Putamen (tissue), 1 donor: Measurements from ENCODE around the gene ACOXL.

Experiments used
- DNase-seq: peaks from one replicate; pipeline ENCODE4 v3.0.0-alpha.2; 2016; ENCODE audit warnings: low spot score

Gene ACOXL

DNA sequence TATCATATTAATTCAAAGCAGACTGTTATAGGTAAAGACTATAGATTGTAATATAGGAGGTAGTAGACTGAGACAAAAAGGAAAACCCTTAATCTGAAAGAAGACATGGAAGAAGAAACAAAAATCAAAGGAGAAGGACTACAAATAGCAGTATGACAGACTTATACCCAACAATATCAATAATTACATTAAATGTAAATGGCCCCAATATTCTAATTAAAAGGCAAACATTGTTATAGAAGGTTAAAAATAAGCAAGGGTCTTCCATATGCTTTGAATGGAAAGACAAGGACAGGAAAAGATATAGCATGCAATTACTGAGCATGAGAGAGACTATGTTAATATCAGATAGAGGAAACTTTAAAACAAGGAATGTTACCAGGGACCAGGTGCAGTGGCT, 278.8 kb downstream of the ACOXL start:
- no peak for DNase-seq

GRCh38 chr2:111015283-111015995, 283.1 kb downstream of the ACOXL start:
- no peak for DNase-seq

GRCh38 chr2:111017034-111017622, 284.8 kb downstream of the ACOXL start:
- DNase-seq, result no peak

DNA sequence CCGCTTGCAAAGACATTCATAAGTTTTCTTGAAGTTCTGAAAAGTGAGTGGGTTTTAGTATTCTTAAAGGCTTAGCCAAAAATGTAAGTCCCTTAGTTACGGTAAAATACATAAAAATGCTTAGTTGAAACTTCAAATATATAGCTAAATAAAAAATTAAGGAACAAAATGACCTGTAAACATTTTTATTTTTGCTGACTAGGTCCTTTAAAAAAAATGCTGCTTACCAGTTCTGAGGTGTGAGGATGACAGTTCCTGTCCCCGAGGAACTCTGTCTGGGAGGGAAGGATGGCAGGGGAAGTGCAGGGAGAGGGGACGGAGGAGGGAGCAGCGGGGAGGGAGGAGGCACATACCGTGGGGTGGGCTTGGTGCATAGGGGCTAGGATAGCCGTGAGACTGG, 285.5 kb downstream of the ACOXL start:
- no peak for DNase-seq

DNA sequence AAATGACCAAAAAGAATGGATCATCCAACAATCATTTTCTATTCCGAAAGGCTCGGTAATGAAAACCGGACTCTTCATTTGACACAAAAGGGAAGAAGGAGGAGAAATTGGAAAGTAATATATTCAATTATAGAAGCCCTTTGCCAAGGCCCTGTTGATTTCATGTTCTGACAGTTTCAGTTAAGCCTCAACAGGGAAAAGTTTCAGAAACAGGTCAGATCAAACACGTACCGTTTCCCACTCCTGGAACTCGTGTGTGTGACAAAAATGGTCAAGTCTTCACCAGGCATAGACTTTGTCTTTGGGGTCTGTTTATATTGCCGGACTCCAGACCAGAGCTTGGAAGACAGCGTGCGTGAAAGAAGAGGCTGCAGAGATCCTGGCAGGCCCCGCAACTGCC, 287.0 kb downstream of the ACOXL start:
- no peak for DNase-seq

DNA sequence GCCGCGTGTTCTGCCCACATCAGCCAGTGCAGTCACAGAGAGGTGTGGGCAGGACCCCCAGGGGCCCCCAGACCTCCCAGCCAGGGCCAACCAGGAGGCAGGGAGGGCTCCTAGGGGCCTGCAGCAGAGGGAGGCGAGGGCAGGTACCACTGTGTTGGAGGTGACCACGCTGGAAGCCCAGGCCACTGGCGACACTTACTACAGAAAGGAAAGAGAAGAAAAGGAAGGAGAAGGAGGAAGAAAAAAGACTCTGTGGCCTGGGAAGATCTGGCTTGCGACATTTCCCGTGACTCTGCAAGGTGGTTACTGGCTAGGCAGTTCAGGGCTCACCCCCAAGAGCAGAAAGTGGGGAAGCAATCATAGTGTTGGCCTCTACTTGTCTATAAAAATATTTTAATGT, 290.3 kb downstream of the ACOXL start:
- no peak for DNase-seq

- no peak for DNase-seq
Measured at GRCh38 chr2:111024496-111024895, 292.1 kb downstream of the ACOXL start.

DNA sequence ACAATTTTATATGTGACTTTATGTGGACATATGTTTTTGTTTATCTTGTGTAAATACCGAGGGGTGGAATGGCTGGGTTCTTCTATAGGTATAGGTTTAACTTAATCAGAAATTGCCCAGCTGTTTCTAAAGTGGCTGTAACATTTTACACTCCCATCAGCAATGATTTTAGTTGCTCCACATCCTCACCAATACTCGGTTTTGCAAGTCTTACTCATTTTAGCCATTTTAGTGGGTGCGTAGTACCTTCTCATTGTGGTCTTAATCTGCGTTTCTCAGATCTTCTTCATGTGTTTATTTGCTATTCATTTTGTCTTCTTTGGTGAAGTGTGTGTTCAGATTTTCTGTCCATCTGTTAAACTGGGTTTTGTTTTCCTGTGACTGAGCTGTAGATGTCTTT, 292.9 kb downstream of the ACOXL start:
- DNase-seq, result no peak

- DNase-seq, result no peak
Measured at GRCh38 chr2:111028720-111029119, 296.3 kb downstream of the ACOXL start.

DNA sequence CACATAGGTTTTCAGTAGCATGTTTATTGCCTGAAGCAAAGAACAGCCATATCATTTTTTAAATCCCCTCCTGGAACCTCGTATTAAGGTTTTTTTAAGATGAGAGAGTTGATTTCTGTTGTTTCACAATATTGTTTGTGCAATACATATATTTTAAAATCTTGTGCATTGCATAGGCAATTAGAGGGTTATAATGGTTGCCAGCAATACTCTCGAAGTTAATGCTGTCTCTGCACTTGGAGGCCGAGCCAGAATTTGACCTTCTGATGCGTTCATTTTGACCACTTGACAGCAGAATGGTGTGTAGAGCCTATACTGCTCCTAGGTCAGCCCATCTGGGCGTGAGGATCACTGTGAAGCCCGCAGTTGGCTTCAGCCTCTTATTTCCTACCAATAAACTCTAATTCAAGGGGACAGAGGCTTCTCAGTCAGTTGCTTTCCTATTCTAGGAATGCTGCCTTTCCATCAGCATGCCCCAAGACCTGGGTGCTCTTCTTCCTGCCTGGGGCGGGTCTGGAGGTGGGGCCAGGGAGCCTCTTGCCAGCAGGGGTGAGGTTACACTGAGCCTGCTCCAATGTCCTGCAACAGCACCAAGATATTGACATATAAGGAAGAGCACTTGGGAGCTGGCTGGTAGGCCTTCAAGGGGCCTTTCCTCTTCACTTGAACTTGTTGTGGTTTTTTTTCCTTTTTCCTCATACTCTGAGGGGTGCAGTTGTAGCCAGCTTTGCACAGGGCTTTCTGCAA, 297.0 kb downstream of the ACOXL start:
- no peak for DNase-seq

GRCh38 chr2:111030260-111030891, 298.0 kb downstream of the ACOXL start:
- DNase-seq, result no peak

GRCh38 chr2:111030945-111031344, 298.6 kb downstream of the ACOXL start:
- no peak for DNase-seq

- DNase-seq, result no peak
Measured at GRCh38 chr2:111031546-111032478, 299.4 kb downstream of the ACOXL start.

DNA sequence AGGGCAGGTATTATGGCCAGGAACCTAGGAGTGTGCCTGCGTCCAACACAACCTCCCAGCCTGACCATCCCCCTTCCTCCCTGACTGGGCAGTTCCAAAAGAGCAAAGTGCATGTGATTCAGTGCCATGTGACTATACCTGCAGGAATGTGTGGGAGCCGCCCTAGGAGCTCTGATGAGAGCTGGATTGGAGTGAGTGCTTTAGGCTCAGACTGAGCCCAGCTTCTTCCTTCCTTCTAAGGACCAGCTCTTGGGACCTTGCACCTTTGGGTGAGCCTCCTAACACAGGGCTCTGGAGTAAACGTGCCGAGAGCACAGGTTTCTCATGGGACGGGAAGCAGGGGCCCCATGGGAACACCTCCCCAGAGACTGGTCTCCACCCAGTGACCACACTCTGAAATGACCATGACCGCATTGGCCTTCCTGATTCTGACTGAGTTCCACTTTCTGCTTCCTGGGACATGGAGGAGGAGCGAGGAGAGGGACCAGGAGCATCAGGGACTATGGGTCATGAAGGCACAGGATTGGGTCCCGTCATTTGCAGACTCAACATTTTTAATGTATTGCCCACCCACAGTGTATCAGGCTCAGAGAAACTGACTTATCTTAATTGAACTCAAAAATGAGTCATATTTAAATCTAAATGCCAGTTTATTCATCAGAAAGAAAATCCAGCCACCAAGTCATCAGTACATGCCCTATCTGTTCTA, 300.5 kb downstream of the ACOXL start:
- DNase-seq, result no peak

- no peak for DNase-seq
Measured at GRCh38 chr2:111034146-111034545, 301.8 kb downstream of the ACOXL start.

DNA sequence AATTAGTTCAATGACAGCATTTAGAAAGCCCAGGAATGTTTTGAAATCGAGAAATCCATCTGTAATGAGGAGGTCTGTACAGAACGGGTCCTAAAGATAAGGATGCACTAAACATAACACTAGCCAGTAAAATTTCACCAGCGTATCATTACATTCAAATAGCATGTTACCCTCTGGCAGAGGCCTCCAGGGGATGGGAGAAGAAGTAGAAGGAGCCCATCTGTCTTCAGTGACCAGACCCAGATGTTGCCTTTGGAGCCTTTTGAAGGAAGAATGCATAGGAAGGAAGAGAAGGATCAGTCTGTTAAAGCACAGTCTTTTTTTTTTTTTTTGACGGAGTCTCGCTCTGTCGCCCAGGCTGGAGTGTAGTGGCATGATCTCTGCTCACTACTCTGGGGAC, 302.2 kb downstream of the ACOXL start:
- no peak for DNase-seq

DNA sequence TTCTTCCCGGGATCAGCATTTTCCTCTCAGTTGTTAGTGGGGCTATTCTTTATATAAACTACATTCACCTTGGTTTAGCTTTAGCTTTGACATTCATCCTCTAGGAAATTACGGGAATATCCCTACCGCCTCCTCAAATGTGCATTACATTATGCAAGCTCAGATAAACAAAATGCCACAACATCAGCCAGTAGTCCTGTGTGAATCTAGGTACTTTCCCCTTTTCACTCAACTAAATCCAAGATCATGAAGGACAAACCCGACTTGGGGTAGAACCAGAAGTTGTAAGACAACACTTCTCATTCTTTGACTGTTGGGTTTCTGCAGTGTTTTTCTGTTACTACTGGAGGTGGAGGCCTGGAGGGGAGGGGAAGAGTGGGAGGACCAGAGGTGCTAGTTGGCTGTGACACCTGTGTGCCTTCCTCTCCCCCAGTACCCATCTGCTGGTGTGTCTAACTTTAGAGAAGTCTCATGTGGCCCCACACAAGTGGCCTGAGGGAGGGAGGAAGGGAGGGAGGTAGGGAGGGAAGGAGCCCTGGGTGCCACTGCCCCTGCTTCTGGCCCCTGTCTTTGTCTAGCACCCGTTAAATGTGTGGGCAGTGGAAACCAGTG, 303.6 kb downstream of the ACOXL start:
- DNase-seq, result no peak

DNA sequence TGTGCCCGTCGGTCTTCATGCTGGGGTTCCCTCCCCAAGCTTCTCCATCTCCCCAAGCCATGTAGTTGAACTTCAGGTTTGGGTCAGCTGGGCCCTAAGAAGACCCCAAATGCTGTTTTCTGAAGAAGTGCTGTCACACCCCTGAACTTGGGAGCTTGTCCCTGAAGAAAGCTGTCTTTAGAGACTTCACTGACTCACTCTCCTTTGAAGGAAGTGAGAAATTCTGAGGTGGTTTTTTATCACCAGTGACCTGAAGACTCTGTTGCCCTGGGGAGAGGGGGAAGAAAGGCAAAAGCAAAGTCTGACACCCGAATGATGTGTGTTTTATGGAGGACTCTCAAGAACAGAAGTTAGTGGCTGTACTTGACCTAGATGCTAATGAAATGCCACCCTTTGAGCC, 304.8 kb downstream of the ACOXL start:
- DNase-seq, result no peak

- no peak for DNase-seq
Measured at GRCh38 chr2:111039628-111040383, 307.4 kb downstream of the ACOXL start.
